GM18520 (cell line): ENCODE results near the gene RUNX2.
"Not testable (repeated sequence)": the region's sequence is repeated elsewhere in the genome, so short reads cannot be mapped to it uniquely, and the experiment has no call there.

Source experiments
- ATAC-seq: cut with Tn5 transposase; IDR thresholded peaks from one replicate; pipeline ENCODE4 v1.9.1; 2021; ENCODE audit not compliant: unreplicated experiment

RUNX2 gene

DNA sequence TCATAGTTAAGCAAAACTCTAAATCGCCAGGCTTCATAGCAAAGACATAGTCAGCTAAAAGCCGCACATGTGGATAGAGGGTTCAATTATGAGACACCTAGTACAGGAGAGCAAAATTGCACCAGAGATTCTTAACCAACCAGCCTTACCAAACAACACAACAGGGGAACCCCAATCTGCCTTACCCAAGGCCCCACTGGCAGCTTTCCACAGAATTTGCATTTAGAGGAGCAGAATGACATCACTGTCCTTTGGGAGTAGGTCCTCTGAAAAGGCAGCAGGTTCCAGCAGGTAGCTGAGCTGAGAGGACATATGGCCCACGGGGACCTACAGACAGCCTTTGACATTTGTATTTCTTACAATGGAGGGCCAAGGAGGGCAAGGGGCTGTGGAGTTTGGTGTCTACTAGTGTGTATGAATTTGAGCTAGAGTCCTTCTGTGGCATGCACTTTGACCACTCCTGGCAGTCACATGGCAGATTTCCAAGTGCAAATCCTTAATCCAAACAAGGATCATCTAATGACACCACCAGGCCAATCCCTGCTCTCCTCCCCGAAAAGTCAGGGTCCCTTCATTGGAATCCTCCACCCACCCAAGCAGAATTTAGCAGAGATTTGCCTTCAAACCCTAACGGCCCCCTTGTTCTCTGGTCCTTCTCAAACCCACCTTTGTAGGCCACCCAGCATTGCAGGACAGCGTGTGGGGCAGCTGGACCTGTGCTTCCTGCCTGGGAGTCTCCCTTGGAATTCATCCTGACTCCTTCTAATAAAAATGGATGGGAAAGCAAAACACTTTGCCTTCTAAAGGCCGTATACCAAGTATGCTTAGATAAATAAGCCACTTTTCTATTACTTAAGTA, 220.8 kb downstream of the RUNX2 start:
- ATAC-seq = peak; percentile 94

DNA sequence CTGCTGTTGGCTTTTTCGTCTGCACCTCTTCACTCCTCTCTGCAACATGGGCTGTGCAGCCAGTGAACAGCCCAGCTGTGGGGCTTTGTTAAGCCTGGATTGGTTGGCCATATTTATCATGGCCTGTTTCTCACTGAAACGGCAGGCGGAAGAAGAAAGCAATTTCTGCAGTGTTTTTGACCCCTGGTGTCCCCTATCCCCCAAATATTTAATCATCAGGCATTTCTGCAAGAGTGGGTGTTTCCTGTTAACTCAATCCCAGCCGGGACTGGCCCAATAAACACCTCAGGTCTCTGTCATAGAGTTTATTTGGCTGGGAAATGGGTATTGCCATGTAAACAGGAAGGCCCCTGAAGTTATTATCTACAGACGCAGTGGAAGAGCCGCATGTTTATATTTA, 224.4 kb downstream of the RUNX2 start:
- ATAC-seq = no peak

- ATAC-seq = no peak
Measured at GRCh38 chr6:45553730-45554344, 225.7 kb downstream of the RUNX2 start.

GRCh38 chr6:45554591-45554990, 226.5 kb downstream of the RUNX2 start:
- no peak for ATAC-seq

DNA sequence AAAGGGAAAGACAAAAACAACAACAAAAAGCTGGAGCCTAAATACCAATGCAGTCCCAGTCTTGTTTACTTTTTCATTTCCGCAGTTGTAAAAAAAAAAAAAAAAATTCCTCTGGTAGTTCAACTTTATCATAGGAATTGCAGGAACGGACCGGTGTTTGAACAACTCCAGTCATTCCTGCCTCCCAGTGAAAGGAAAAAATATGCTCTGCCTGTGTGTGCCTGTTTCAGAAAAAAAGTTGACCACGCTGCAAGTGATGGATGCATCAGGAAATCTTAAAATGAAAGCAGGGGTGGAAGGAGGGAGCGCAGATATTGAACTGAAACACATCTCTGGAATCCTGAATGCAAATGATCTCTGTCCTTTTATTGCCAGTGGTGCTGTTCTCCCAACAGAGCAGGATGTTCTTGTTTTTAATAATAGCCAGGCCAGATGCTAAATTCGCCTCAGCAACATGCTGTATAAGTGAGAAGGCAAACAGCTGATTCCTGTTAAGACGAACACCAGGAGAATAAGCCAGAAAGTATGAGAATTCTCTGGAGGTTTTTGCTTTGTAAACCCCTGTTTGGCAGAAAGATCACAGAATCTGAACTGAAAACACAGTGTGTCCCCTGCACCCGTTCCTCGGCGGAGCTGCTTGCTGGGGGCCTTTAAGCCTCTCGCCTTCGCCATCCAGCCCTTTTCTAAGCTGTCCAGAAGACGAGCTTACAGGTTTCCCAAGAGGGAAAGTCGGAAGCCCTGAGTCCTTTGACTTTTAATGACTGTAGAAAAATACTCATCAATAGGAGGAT, 228.0 kb downstream of the RUNX2 start:
- no peak for ATAC-seq

GRCh38 chr6:45556828-45557227, 228.7 kb downstream of the RUNX2 start:
- no peak for ATAC-seq

GRCh38 chr6:45557454-45557853, 229.3 kb downstream of the RUNX2 start:
- no peak for ATAC-seq

DNA sequence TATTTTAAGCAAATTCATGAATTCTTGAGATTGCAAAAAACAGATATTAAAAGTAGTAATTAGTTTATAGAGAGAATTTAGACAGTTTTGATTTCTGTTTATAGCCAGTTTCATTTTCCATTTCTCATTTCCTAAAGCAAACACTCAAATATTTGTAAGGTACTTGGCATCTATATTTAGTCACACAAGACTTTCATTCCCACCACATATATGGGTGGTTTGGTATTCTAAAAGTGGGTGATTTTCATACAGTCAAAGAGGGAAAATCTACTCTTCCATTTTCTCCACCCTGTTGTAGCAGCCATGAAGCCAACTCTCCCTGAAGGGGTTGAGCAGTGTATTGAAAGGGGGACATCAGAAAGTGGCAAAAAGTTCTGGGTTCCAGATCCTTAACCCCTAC, 230.7 kb downstream of the RUNX2 start:
- ATAC-seq = peak; percentile 72

DNA sequence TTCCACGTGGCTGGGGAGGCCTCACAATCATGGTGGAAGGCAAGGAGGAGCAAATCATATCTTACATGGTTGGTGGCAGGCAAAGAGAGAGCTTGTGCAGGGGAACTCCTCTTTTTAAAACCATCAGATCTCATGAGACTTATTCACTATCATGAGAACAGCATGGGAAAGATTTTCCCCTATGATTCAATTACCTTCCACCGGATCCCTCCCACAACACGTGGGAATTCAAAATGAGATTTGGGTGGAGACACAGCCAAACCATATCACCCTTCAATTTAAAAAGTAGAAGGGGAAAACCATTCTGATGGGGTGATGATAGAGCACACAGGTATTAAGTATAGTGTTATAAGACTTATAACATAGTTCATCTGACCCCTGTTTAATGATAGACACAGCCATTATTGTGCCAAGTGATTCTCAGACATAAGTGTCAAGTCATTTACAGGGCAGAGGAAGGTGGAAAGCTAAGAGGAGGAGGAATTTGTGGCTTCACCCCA, 232.2 kb downstream of the RUNX2 start:
- ATAC-seq = not testable (repeated sequence)

DNA sequence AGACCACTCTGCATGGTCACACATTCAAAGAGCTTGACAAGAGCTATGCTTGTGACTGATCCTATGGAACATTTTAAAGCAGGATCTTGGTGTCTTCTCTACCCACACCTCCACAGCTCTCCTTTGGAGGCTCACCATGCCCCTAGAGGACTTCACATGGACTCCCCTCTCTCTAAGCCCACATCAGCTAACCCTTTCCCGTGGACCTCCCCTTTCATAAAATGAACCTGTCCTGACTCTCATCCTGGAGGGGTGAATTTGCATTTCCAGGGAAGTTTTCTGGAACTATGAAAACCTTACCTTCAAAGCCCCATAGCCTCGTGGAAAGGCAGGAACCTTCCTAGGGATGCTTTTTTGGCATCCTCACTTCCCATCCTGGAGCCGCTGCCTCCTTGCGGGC, 234.0 kb downstream of the RUNX2 start:
- ATAC-seq = no peak

DNA sequence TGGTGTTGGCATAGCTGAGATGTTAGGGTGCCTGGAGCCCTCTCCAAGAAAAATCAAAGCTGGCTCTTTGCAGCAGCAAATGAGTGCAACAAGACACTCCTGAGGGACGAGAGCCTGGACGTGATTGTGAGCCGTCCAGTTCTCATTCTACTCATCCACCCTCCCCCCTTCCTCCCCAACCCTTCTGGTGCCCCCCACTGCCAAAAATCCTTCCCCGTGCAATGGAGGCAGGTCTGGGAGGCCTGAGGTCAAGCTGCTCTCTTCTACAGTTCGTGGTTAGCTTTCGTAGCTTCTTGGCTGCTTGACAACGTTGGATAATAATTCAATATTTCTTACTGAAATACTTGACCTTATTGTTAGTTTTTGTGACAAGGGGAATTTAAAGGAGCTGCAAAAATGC, 234.9 kb downstream of the RUNX2 start:
- no peak for ATAC-seq

- no peak for ATAC-seq
Measured at GRCh38 chr6:45563844-45564243, 235.7 kb downstream of the RUNX2 start.

DNA sequence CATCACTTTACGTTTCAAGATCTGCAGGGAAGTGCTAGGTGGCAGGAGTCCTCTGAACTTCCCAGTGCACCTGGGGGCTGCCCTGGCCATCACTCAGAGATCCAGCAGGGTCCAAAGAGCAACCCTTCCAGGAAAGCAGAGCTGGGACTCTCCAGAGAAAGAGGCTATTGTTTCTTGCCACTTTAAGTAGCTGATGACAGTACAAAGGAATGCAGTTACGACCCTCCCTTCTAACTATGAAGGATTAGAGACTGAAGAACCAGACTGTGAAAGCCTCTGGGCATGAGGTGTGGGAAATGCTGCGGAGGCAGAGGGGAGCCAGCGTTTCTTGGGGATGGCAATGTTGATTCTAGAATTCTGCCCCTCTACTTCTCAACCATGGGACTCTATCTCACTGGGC, 238.8 kb downstream of the RUNX2 start:
- ATAC-seq = no peak

DNA sequence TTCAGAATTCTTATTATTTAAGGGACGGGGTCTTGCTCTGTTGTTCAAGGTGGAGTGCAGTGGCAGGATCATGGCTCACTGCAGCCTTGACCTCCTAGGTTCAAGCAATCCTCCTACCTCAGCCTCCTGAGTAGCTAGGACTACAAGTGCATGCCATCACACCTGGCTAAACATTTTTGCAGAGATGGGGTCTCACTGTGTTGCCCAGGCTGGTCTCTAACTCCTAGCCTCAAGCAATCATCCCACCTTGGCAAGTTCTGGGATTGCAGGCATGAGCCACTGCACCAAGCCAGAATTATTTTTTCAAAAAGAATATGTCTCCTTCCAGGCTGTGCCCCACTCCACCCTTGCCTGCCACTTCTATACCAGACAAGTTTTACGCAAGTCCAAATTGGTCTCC, 239.7 kb downstream of the RUNX2 start:
- no peak for ATAC-seq

- no peak for ATAC-seq
Measured at GRCh38 chr6:45568626-45569025, 240.5 kb downstream of the RUNX2 start.

DNA sequence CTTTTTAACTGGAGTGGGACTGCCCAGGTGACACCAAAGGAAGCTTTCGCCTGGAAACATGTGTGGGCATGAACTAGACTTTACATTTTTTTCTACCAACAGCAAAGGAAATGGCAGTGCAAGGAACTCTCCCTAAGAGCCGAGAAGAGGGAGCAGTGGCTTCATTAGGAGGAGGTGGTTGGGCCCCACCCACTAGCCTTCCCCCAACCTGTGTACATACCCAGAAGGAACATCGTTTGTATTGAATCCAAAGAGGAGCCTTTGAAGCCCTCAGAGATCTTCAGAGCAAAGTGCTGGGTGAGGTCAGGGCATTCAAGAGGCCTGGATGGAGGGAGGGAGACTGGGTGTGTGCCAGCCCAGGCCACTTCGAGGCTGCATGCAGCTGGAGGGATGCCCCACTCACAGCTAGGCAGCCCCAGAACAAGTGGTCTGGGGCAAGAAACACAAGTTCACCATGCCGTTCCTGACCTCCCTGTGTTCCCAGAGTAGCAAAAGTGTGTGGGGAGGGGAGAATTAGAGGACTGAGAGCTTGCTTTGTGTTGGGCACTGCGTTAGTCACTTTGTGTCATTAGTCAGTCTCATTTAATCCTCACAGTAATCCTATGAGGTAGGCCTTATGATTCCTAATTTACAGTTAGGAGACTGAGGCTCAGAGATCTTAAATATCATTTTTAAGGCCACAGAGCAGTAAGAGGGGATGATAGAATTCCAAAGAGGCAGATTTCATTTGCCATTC, 241.2 kb downstream of the RUNX2 start:
- no peak for ATAC-seq

DNA sequence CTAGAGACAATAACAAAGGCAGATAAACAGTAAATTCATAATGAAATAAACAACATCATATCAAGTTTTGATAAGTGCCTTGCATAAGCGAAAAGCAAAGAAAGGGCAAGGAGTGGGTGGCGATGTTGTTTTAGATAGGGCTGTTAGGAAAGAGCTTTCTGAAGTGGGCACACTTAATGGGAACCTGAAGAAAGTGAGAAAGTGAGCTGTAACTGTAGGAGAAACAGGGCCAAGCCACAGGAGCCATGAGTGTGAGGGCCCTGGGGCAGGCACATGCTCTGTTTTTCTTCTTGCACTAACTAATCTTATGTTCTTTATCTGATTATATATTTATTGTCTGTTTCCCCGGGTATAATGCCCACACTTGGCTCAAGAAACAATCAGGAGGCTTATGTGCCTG, 243.0 kb downstream of the RUNX2 start:
- ATAC-seq = no peak

- ATAC-seq = no peak
Measured at GRCh38 chr6:45572833-45573232, 244.7 kb downstream of the RUNX2 start.

DNA sequence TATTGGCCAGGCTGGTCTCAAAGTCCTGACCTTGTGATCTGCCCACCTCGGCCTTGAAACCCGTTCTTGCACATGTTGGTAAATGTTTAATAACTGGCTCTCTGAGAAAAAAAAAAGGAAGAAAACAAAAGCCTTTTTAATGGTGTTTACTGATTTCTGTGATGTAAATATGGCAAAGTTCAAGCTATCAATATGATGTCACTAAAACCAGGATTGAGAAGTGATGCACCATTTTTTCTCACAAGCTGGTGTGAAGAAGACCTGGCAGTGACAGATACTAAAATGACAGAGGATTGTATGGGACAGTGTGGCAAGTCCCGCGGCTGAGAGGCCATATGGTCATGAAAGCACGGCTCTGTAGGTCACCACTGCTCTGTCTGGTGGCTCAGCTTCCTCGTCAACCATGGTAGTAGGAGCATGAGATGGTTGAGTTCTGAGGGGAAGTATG, 245.9 kb downstream of the RUNX2 start:
- ATAC-seq = no peak

GRCh38 chr6:45574885-45575284, 246.8 kb downstream of the RUNX2 start:
- ATAC-seq = no peak
